Fibroblast of villous mesenchyme (primary cell): ENCODE results near the gene CELF2. TPM values are rescaled to one million over a fixed set of nuclear protein-coding genes. Genes with fewer than 3 reads are reported as not detected.

Experiments used
- DNase-seq: peaks from one replicate; pipeline ENCODE4 v3.0.0-alpha.2; 2010; ENCODE audit warnings: low read depth
- H3K4me3 ChIP-seq: 2 replicates; pipeline ENCODE4 v1.5.1; 2011; ENCODE audit warnings: low read depth, mild to moderate bottlenecking, low read length
- CTCF ChIP-seq: IDR thresholded peaks from 2 replicates; pipeline ENCODE4 v1.5.1; 2012; ENCODE audit warnings: low read depth, mild to moderate bottlenecking, low read length; ENCODE audit not compliant: insufficient read depth
- total RNA-seq: library from RNA; depleted of rRNA; stranded (reverse); fragments of >200 nt; gene quantifications from 2 replicates; pipeline ENCODE4 v1.2.3, GENCODE V29; 2012

Gene CELF2
- total RNA-seq, 1 donor: 2.2 TPM

- no peak overlapping the region for H3K4me3 ChIP-seq
- TF ChIP-seq CTCF: no peak
- DNase-seq: no peak
Measured at GRCh38 chr10:11141571-11142091, 124.0 kb downstream of the CELF2 start.

GRCh38 chr10:11142777-11143176 is 125.1 kb downstream of the CELF2 start:
- no peak for TF ChIP-seq CTCF
- no peak for DNase-seq
- H3K4me3 ChIP-seq: no peak overlapping the region

- no peak for TF ChIP-seq CTCF
- no peak overlapping the region for H3K4me3 ChIP-seq
- DNase-seq: no peak
Measured at GRCh38 chr10:11143242-11143641, 125.6 kb downstream of the CELF2 start.

GRCh38 chr10:11144626-11145494 is 127.2 kb downstream of the CELF2 start:
- no peak overlapping the region for H3K4me3 ChIP-seq
- no peak for TF ChIP-seq CTCF
- no peak for DNase-seq

- DNase-seq: no peak
- no peak for TF ChIP-seq CTCF
- H3K4me3 ChIP-seq: no peak overlapping the region
Measured at GRCh38 chr10:11145495-11145855, 127.8 kb downstream of the CELF2 start.

GRCh38 chr10:11146402-11147171 is 128.9 kb downstream of the CELF2 start:
- no peak overlapping the region for H3K4me3 ChIP-seq
- DNase-seq: no peak
- no peak for TF ChIP-seq CTCF
